SK-N-SH treated with all-trans-retinoic acid at 6 μM for 48 hours (cell line): ENCODE measurements around the gene DST.

ENCODE experiments used
- CSDC2 ChIP-seq: fragments of 250-450 bp; sonication (Bioruptor Pico); IDR thresholded peaks from 2 replicates; pipeline ENCODE4 v1.5.0; 2020; ENCODE audit warnings: mild to moderate bottlenecking, moderate library complexity
- ZNF70 ChIP-seq: fragments of 450-650 bp; formaldehyde crosslinking; IDR thresholded peaks from 2 replicates; pipeline ENCODE4 v1.5.0; 2020; ENCODE audit warnings: mild to moderate bottlenecking, moderate library complexity
- TF ChIP-seq, protein P1 (sequence below): fragments of 250-450 bp; sonication (Bioruptor Pico); IDR thresholded peaks from 2 replicates; pipeline ENCODE4 v1.8.0; 2020; ENCODE audit warnings: mild to moderate bottlenecking, moderate library complexity, borderline replicate concordance
- TF ChIP-seq, protein P2 (sequence below): fragments of 250-450 bp; sonication (Bioruptor Pico); IDR thresholded peaks from 2 replicates; pipeline ENCODE4 v1.5.1; 2021; ENCODE audit warnings: mild to moderate bottlenecking, moderate library complexity

DNA sequence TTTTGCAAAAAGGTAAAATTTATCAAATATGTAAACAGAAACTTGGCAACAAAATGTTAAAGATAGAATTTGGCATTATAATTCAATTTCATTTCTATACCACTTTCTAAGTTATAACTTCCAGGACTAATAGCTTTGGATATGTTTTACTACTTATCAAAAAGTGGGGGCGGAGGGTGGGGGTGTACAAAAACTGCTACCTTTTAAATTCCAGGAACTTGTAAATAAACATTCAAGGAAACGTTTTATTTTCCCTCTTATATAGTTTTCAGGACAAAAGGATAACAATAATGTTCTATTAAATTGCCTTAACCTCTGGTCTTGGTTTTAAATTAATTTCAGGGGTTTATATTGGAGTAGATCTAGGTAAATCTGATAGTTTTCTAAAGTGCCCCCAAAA is 103.8 kb downstream of the DST start:
- TF ChIP-seq, protein P1, sequence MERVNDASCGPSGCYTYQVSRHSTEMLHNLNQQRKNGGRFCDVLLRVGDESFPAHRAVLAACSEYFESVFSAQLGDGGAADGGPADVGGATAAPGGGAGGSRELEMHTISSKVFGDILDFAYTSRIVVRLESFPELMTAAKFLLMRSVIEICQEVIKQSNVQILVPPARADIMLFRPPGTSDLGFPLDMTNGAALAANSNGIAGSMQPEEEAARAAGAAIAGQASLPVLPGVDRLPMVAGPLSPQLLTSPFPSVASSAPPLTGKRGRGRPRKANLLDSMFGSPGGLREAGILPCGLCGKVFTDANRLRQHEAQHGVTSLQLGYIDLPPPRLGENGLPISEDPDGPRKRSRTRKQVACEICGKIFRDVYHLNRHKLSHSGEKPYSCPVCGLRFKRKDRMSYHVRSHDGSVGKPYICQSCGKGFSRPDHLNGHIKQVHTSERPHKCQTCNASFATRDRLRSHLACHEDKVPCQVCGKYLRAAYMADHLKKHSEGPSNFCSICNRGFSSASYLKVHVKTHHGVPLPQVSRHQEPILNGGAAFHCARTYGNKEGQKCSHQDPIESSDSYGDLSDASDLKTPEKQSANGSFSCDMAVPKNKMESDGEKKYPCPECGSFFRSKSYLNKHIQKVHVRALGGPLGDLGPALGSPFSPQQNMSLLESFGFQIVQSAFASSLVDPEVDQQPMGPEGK (CRISPR knock-in tag), result no peak
- TF ChIP-seq CSDC2 (CRISPR knock-in tag) (no peak), ZNF70 (CRISPR knock-in tag) (no peak)
- TF ChIP-seq, protein P2, sequence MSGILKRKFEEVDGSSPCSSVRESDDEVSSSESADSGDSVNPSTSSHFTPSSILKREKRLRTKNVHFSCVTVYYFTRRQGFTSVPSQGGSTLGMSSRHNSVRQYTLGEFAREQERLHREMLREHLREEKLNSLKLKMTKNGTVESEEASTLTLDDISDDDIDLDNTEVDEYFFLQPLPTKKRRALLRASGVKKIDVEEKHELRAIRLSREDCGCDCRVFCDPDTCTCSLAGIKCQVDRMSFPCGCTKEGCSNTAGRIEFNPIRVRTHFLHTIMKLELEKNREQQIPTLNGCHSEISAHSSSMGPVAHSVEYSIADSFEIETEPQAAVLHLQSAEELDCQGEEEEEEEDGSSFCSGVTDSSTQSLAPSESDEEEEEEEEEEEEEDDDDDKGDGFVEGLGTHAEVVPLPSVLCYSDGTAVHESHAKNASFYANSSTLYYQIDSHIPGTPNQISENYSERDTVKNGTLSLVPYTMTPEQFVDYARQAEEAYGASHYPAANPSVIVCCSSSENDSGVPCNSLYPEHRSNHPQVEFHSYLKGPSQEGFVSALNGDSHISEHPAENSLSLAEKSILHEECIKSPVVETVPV (CRISPR knock-in tag), result no peak
